NCI-H128 (cell line): Measurements from ENCODE around the gene LIME1.

Source experiments
- DNase-seq: peaks from one replicate; lab custom pipeline; 2025; ENCODE audit not compliant: unreplicated experiment; lab: John Stamatoyannopoulos, UW

Gene LIME1

DNA sequence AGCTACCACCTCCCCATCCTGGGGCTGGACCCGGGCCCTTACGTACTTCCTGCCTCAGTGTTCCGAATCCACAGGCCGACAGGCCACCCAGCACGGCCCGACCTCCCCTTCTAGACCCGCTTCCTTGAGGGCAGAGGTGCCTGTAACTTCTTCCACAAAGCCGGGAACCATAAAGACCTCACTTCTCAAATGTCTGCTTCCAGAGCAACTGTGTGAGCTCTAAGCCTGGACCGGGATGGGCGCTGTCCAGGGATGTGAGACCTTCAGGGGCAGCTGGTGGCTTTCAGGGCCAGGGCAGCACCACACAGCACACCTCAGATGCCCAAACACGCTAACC, 12.4 kb downstream of the LIME1 start:
- DNase-seq: no peak

DNA sequence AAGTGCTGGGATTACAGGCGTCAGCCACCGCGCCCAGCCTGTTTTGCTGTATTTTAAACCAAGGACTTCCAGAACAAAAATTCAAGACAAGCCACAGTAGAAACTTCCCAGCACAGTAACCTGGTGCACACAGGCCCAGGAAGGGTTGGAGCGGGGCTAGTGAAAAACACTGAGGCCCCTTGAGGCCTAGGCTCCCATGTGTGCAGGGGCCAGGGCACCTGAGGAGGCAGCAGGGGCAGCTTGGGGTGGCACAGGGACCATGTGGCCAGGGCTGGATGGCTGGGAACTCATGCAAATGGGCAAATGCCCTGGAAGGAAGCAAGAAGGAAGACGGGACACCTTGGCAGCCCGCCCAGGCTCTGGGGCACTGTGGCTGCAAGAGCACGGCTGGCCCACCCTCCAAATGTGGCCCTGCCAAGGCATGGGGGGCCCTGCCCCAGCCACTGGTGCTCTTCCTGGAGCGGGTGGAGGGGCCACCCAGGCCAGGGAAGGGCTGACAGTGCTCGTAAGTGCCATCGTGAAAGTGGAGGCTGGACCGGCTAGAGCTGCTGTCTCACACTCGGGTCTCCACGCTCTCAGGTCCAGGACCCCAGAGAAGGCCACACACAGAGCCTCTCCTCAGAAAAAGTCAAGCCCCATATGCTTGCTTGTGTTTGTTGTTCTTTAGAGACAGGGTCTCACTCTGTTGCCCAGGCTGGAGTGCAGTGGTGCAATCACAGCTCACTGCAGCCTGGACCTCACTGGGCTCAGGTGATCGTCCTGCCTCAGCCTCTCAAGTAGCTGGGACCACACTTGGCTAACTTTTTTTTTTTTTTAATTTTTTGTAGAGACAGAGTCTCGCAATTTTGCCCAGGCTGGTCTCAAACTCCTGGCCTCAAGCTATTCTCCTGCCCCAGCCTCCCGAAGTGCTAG, 13.4 kb downstream of the LIME1 start:
- DNase-seq: no peak

- no peak for DNase-seq
Measured at GRCh38 chr20:63750807-63751470, 14.5 kb downstream of the LIME1 start.

DNA sequence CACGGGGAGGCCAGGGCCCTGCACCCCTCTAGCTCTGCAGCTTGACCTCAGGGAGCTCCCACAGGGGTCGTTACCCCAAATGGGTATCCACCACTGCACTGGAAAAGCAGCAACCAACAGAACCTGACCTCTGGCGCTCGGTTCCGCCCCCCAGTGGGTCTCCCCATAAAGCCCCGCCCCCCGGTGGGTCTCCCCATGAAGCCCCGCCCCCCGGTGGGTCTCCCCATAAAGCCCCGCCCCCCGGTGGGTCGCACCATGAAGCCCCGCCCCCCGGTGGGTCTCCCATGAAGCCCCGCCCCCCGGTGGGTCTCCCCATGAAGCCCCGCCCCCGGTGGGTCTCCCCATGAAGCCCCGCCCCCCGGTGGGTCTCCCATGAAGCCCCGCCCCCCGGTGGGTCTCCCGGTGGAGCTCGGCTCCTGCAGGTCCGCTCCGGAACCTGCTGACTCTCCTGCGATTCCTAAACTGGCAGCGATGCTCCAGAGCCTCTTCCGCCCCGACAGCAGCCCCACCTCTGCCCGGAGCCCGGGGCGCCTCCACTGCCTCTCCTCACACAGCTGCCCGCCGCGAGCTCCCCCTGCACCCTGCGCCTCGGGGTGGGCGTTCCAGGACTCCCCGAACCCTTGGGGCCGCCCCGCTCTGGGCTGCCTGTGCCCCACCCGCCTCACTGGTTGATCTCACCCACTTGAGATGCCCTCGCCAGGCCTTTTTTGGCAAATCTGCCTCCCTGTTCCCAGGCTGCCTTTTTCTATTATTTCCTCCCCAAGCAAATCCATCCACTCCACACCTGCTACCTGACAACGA, 15.2 kb downstream of the LIME1 start:
- no peak for DNase-seq

GRCh38 chr20:63752411-63753101, 16.1 kb downstream of the LIME1 start:
- DNase-seq: no peak

DNA sequence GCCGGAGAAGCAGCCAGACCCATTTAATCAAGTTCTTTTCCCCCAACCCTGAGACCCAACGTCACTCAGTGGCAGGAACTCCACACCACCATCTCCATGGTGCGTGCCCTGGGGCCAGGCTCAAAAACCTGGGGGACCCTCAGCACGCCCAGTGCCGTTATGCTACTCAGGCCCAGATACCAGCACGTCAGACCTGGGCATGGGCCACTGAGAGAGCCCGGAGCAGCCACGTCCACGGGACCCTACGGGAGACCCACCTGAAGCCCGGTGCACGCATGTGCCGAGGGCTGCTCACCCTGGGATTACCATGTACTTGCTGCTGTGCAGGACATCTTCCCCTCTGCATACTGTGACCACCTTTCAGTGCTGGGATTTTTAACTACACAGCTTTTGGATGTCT, 16.9 kb downstream of the LIME1 start:
- no peak for DNase-seq

DNA sequence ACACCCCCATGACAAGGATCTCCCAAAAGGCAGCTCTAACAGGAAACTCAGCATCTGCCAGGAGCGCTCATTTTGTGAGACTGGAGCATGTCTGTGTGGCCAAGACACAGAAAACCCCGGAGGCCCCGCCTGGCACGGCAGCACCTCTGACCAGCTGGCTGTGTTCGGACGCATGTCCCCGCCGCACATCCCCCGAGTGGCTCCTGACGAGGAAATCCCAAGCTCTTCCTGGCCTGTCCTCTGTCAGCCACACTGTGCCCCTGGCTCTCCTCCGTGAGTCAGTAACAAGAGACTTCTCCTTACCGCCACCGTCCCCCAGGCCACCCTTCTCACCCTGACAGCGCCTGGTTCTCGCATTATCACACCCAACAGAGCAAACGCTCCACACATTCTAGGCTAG, 17.5 kb downstream of the LIME1 start:
- DNase-seq: no peak

GRCh38 chr20:63755933-63756647, 19.6 kb downstream of the LIME1 start:
- DNase-seq: no peak

GRCh38 chr20:63756648-63756991, 20.2 kb downstream of the LIME1 start:
- DNase-seq: no peak

DNA sequence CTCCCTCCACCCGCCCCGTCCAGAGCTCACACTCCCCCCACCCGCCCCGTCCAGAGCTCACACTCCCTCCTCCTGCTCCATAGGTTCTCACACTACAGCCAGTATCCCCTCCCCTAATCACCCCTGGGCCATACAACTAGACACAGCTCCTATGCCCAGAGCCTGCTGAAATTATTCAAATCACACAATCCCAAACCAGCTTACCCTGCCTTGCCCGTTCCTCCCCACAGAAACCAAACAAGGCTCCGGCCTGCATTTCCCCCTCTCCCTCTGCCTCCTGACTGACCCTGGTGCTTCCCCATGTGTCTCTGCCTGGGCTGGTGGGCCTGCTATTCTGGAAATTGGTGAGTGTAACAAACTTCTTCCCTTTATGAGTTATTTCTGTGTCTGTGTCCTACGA, 21.7 kb downstream of the LIME1 start:
- DNase-seq: no peak

DNA sequence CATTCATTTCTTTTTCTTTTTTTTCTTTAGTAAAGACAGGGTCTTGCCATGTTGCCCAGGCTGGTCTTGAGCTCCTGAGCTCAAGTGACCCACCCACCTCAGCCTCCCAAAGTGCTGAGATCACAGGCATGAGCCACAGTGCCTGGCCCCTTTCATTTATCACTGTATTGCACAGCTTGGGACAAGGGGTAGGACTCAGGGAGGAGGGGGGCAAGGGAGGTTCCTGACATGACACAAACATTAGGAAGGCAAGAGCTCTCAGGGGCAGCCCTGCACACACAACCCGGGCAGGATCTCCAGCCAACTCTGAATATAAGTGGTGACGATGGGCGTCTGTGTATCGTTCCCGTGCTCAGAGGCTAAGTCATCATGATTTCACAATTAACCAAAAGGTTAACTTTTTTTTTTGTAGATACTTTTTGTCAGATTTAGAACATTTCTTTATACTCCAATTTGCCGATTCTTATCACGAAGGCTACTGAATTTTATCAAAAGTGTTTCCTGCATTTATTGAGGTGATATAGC, 23.0 kb downstream of the LIME1 start:
- DNase-seq: no peak

DNA sequence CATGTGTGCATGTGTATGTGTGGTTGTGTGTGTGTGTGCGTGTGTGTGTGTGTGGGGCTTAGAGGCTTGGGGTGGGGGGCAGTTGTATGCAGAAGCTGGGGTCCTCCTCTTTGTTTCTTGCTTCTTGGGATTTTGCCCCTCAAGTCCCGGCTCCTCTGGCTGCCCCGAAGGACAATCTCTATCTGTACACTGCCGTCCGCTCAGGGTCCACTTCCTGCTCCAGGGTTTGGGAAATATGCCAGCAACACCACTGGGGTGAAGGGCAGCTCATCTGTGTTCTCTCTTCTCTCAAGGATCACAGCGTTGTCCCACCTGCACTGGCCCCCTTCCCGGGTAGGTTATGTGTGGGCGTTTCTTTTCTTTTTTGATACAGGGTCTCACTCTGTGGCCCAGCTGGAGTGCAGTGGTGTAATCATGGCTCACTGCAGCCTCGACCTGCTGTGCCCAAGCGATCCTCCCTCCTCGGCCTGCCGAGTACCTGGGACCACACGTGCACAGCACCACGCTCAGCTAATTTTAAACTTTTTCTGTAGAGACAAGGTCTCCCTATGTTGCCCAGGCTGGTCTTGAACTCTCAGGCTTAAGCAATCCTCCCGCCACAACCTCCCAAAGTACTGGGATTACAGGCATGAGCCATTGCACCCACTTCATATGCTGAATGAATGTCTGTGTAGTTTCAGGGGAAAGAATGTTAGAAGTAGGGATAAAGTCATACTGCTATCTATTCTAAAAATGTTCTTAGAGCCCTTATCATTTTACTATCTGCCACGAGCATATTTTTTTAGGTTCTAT, 28.8 kb downstream of the LIME1 start:
- DNase-seq: no peak

DNA sequence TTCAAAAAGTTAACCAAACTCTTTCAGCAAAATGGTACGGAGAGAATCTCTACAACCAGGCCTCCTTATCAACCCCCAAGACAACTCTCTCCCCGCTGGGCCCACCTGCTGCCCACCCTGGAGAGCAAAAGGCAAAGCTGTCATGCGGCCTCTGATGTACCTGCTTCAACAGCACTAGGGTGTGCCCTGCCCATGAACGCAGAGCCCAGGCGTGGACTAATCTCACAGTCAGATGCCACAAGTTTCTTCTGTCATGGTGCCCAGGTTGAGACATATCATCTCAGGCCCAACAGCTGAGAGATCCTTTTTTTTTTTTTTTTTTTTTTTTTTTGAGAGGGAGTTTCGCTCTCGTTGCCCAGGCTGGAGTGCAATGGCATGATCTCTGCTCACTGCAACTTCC, 29.4 kb downstream of the LIME1 start:
- no peak for DNase-seq

DNA sequence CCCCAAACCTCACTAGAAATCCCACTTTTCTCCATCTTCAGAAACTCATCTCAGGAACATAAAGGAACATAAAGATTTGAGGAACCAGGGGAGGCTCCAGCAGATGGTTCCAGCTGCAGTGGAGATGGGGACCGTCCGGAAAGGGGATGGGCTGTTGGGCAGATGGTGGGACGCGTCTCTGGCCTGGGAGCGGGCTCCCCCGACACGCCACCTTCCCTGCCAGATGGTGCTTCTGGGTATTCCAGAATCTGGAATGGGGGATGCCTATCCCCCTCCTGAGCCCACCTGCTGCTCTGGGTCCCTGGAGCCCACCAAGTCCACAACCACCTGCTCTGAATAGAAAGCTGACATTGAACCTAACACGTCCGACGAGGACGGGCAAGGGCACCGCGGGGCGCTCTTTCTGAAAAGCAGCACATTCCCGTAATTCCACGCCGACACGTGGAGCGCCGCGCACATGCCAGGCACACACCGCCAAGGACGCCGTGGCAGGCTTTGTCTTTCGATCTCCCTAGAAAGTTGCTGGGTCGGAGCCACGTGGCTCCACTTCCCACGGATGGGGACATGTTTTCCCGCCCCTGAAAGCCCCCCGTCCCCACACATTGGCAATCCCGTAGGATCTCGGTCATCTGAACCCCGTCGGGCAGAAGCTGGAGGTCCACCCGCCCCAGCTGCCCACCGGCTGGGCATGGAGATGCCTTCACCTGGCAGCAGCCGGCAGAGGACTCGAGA, 30.4 kb downstream of the LIME1 start:
- DNase-seq: no peak

DNA sequence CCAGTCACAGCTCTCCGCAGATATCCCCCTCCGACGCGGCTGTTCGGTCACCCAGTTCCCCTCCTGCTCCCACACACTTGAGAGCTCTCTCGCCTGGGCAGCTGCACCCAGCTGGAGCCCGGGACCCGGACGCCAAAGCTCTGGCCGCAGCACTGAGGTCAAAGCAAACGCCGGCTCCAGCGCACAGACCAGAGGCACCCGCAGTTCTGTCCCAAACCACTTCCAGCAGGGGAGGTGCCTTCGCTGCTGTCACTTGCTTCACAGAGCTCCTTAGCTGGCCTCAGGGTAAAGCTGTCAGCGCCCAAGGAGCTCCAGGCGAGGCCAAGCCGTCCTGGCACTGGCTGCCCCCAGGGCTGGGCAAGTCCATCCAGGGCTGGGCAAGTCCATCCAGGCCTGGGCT, 31.0 kb downstream of the LIME1 start:
- DNase-seq: no peak

- DNase-seq: no peak
Measured at GRCh38 chr20:63767886-63768285, 31.4 kb downstream of the LIME1 start.

DNA sequence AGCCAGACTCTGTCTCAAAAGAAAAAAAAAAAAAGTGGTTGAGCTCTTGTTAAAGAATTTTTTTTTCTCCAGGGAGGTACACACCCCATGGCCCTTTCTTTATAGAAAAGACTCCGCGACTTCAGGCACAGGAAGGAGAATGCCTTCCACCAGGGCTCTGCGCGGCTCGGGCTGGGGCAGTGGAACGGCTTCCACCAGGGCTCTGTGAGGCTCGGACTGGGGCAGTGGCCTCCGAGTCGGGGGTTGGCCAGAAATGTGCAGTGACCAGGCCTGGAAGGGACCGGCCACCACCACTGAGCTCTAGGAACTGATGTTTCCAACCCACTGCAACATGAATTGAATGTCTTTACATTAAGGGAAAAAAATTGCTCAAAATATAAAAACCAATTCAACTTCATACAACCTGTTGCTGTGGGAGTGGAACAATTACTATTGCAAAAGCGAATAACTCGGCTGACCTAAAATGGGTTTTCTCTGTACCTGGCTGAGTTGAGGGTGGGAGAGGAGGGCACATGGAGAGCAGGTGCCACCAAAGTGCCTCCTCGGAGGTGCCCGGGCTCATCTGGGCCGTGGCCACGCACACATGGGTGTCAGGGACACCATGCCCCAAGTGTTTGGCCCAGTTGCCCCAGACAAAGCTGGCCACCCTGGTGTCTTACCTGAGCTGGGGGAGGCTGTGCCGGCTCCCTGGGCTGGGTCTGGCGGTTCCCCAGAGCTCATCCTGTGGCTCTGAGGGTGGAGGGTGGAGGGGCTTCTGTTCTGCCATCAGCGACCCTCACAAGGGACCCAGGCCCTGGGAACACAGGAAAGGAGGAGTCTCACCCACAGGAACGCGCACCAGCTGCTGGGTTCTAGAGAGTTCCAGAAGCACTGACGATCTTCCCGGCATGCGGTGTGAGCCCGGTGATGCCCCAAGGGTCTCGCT, 32.4 kb downstream of the LIME1 start:
- DNase-seq: no peak

DNA sequence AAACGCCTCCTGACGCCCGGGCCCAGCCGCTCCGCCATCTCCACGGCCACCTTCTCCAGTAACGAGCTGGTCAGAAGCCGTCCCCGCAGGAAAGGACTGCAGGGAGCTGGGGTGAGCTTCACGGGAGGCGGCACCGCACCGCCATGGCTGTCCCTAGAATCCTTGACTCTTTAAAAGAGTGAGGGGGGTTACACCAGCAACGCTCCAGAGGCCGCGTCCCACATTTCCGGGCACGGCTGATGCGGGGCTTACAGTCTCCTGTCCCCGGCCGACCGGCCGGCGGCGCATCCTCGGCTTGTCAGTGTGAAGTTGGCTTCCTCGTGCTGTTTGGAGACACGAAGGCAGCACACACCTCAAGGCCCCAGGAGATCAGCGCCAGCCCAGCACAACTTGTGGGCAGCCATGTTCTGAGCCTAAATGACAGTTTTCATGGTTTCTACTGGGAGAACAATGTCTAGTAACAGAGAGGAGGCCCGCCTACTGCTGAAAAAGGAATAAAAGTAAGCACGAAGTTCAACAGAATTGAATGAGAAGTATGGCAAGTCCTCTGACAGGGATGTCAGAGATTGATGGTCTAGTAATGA, 33.5 kb downstream of the LIME1 start:
- DNase-seq: no peak
